Measurements from ENCODE around the gene ACAP2.
"Not testable (repeated sequence)": the region's sequence is repeated elsewhere in the genome, so short reads cannot be mapped to it uniquely, and the experiment has no call there.

Gene ACAP2

DNA sequence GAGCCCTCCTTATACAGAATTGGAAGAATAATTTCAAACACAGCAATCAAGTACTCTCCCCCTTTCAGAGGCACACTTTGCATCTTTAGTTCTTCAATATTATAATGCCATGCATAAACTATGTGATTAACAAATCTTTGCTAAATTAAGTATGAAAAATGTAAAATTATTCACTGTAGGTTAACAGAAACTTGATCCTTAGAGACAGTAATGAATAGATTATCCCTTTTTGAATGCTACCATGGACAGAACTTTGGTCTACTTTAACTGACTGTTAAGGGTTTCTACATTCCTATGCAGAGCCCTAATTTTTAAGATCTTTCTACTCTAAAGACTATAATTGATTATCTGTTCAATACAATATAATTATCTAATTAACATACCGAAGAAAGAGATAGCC, 146.2 kb downstream of the ACAP2 start:
- in situ Hi-C loops (cut with MboI; ENCODE audit: low sequenced_read_pairs) = no loop called here

DNA sequence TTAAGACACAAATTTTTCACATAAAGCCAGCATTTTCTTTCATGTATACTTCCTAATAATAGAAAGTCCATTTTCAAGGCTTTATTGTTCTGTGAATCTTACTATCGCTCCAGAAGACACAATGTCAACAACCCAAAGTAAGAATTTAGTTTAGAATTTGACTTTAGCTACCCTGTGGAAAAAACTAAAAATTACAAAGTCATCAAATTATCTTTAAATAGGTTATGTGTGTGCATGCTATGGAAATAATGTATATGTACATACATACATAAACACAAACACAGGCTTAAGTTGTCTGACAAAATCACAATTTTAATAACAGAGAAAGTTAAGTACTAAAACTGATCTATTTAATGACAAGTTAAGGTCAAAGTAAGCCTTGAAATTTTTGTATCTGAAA, 151.7 kb downstream of the ACAP2 start:
- in situ Hi-C loops (cut with MboI; ENCODE audit: low sequenced_read_pairs) = no loop called here

DNA sequence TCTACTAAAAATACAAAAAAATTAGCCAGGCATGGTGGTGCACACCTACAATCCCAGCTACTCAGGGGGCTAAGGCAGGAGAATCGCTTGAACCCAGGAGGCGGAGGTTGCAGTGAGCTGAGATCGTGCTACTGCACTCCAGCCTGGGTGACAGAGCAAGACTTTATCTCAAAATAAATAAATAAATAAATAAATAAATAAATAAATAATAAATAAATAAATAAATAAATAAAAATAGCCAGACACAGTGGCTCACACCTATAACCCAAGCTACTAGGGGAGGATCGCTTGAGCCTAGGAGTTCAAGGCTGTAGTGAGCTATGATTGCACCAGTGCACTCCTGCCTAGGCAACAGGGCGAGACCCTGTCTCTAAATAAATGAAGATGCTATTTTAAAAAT, 152.2 kb downstream of the ACAP2 start:
- in situ Hi-C loops (cut with MboI; ENCODE audit: low sequenced_read_pairs) = not testable (repeated sequence)

DNA sequence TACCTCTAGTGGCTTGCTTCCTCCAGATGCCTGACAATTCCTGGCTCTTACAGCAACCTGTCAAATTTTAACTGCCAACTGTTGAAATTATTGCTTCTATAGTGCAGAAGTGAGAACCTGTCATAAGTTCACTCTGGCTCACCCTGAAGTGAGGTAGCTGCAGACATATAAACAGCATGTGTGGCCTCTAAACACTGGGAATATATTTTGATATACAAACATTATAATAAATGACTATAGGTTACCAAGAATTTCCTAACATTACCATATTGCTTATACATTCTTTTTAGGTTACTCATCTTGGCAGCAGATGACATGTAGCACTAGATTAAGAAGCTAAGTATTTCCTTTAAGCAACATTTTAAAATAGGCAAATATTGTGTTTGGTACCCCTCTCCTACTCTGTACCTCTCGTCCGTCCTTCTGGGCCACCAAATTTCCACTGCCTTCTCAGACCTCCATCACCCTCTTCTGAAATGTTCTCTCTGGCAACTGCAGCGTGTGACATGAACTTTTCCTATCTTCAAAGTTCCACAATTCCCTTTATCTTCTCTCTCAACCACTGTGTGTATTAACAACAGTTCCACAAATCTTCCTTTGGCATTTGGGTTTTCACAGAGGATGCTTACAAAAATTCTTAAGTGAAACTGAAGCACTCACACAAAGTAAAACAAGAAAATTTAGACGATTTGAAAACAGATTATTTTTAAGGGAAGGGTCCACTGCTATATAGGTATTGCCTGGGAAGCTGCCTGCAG, 156.5 kb downstream of the ACAP2 start:
- in situ Hi-C loops (cut with MboI; ENCODE audit: low sequenced_read_pairs) = no loop called here

DNA sequence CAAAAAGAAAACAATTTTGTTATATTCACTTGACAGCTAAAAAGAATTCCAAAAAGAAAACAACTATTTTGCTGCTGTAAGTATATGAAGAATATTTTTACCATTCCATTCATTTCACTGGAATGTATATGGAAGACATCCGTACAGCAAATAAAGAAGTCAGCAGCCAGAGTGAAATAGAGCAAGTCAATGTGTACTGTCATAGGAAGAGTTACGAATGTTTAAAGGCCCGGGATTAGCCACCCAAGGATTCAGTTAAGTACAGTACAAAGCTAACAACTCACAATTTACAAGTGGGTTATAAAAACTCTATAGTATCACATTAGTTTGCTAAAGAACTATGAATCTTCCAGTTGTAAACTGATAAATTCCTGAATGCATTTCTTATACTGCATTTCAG, 157.4 kb downstream of the ACAP2 start:
- in situ Hi-C loops (cut with MboI; ENCODE audit: low sequenced_read_pairs) = no loop called here

DNA sequence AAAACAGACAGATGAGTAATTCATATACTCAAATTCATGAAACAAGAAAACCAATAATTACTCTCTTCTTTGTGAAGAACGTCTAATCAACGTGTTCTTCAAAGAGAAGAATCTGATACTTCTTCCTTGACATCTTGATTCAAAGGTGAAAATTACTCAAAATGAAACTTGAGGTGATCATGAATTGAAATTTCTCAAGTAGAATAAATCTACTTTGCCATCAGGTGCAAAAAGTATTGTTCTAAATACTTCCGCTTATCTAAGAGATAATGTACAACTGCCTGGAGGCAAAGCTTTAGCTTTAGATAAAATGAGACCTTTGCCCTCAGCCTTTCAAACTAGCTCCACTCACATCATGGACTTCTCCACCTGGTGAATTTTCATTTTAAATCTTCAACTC, 158.0 kb downstream of the ACAP2 start:
- in situ Hi-C loops (cut with MboI; ENCODE audit: low sequenced_read_pairs) = no loop called here

DNA sequence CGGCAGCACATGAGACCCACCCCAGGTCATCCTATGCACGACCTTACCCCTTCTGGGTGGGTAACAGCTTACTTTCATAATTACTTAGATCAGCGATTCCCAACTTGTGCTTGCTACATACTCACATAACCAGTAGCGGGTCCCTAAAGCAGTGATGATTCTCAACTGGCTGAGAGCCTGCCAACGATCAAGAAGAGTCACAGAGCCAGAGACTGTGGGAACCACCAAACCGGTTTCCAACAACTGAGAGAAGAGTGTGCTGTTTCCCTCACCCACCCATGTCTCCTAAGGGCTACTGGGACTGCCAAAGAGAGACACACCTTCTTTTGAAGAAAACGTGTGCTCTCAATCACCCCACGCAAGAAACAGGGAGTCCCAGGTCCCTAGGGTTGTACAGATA, 159.9 kb downstream of the ACAP2 start:
- in situ Hi-C loops (cut with MboI; ENCODE audit: low sequenced_read_pairs) = no loop called here

DNA sequence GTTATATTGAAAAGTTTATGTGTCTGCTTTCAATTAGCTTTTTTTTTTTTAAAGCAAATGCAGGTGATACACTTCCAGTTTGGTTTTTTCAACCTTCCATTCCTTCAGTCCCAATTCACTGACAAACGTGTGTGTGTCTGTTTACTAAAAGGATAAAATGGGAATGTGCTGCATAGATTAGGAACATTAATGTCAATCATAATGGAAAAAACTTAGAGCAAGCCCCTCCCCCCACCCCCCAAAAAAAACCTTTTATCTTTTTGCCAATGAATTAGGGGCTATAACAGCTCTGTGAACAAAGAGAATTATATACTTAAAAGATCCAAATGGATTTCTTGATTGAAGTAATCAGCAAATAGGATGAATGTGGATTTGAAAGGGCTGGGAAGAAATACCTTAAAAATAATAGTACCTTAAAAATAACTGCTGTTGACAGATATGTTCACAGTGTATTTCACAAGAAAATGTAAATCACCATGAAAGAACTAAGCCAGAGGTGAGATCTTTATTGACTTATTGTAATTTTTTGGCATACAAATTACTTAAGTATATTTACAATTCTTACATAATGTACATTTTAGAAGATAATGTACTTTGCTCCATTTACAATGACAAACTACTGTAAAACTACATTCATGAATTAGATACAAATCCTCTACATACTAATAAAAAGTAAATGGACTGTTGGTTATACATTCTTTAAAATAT, 168.4 kb downstream of the ACAP2 start:
- in situ Hi-C loops (cut with MboI; ENCODE audit: low sequenced_read_pairs) = loop anchor here (10.0 to 25.0 kb wide), 2 partner anchors 250 to 937 kb away; no protein-coding TSS in a partner anchor

DNA sequence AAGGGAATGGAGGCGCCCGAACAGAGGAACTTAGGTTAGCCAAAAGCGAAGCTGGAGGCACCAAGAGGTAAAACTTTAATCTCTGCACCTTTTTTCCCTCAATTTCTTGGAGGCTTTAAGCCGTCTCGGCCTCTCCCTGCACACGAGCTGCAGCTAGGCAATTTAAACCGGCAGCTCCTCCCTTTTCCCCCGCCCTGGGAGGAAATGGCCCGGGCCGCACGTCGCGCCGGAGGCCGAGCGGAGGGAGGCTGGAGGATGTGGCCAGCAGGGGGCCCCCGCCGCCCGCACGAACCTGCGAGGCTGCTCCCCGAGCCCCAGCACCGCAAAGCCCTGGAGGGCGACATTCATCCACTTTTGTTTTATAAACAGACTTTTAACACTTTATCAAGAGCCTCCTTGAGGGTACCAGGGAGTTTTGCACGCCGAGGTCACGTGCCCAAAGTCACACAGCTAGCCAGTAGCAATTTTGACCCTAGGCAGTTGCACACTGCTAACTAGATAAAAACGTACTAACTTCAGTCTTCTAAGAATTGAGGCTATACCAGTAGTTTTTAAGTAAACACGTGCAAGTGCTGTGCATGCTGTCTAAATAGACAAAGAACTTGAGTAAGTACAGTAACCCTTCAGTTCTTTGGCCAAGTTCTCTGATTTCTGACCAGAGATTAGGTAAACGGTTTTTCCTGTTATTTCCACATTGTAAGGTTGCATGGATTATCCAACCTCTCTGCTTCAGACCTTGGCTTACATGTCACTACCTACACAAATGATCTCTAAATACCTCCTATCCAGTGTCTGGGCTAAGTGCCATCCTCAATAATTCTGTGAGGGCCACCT, 171.2 kb downstream of the ACAP2 start:
- in situ Hi-C loops (cut with MboI; ENCODE audit: low sequenced_read_pairs) = loop anchor here (10.0 to 25.0 kb wide), 2 partner anchors 253 to 934 kb away; no protein-coding TSS in a partner anchor

DNA sequence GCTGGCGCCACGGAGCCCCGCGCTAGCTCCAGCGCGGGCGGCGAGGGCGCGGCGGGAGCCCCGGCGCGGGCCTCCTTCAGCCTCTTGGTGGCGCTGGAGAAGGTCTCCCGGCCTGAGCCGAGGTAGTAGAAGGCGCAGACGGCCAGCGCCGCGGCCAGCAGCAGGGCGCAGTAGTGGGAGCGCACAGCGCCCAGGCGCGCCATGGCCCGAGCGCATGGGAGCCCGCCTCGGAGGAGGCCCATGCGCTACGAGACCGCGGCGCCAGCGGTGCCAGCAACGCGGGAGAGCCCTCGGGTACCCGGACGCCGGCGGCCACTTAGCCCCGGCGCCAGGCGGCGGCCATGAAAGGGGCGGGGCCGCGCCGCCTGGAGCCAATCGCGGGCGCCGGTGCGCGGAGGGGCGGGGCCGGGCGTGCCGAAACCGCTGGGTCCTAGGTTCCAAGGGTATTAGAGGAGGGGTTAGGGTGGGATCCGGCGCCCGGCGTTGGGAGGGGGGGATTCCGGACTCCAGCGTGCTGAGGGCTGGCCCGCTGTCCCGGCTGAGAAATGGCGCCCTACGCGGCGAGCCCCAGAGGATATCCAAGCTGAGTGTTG, 171.9 kb downstream of the ACAP2 start, which contains the start of gene XXYLT1:
Gene XXYLT1 (minus strand): TSS at position 343 of the 593 bp plus-strand sequence. CDS start 101 bp downstream, at position 242.
- in situ Hi-C loops (cut with MboI; ENCODE audit: low sequenced_read_pairs) = loop anchor here (10.0 to 25.0 kb wide), 2 partner anchors 254 to 934 kb away; no protein-coding TSS in a partner anchor

DNA sequence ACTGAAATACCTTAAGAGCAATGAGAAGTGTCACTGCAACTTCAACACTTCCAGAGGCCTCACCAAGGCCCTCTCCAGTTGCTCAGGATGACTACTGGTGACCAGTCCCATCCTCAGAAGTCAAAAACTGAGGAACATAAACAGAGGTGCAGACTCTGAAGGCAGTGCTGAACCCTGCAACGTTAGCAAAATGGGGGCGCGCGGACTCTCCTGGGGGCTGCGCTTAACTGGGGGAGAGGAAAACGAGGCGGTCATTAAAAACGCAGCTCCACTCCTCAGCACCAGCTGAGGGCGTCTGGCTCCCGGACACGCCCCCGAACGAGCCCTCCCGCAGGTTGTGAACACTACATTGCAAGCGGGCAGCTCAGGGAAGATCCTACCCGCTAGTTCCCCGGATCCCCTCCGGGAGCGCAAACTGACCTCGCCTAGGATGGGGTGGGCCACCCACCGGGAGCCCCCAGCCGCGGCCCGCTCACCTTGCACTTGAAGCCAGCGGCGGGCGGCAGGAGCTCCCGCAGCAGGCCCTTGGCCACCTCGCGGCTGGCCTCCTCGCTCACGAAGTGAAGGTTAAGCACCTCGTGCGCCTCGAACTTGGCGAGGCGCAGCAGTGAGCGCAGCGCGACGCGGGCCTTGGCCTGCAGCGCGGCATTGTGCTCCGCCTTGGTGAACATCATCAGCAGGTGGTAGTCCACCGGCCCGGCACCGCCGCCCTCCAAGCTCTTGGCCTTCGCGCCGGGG, 172.6 kb downstream of the ACAP2 start:
- in situ Hi-C loops (cut with MboI; ENCODE audit: low sequenced_read_pairs) = loop anchor here (10.0 to 25.0 kb wide), 2 partner anchors 255 to 933 kb away; no protein-coding TSS in a partner anchor

DNA sequence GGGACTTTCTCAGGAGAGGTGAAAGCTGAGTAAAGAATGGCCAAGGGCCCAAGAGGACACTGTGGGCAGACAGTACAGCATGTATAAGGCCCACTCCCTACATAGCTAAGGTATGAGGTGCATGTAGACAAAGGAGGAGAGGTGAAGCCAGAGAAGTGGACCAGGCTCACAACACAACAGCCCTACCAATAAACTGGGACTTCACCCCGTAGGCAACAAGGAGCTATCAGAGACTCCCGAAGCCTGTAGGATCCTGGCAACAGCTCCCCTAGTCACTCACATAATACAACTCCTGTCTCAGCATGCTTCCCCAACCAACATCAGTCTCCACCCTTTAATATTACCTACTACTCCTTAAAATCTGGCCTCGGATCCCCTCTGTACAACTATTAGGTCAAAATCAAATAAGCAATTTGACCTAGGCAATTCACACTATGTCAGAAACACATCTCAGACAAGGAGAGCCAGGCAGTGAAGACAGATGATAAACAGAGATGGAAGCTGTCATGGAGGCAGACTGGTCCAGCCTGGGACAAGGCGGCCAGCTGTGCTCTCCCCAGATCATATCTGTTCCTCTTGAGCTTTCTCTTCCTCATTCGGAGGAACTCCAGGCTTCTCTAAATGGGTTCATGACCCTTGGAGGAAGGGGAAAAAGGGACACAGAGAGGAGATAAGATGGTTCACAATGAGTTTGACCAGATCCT, 173.3 kb downstream of the ACAP2 start:
- in situ Hi-C loops (cut with MboI; ENCODE audit: low sequenced_read_pairs) = loop anchor here (5.0 to 25.0 kb wide), 3 partner anchors 255 to 932 kb away; partner anchors contain the start of gene LSG1

DNA sequence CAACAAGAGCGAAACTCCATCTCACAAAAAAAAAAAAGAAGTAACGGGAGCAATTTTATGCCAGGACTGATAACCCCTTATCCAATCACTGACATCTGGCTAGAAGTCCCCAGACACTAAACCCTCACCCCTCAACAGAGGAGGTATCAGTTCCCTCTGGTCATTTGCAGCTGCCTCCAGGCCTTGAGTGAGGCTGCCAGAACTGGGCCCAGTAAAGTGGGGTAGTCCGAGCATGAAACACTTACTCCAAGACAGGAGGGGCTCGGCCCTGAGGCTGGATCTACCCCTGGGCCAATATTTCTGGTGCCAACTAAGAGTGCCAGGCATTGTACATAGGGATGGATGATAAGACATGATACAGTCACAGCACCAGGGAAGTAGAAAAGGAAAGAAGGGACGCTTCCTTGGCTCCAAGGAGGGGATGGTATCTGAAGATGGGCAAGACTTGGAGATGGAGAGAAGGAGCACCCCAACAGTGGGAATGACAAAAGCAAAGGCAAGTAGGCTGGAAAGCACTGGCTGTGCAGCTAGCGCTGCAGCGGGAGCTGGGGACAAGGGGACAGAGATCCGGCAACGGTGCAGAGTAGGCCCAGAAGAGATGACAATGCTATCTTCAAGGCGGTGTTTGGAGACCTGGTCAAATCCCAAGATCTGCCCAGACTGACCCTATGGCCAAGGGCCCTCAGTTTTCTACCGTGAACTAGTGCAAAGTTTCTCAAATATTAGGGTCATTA, 174.1 kb downstream of the ACAP2 start:
- in situ Hi-C loops (cut with MboI; ENCODE audit: low sequenced_read_pairs) = loop anchor here (5.0 to 25.0 kb wide), 2 partner anchors 596 to 931 kb away; partner anchors contain the start of gene LSG1

DNA sequence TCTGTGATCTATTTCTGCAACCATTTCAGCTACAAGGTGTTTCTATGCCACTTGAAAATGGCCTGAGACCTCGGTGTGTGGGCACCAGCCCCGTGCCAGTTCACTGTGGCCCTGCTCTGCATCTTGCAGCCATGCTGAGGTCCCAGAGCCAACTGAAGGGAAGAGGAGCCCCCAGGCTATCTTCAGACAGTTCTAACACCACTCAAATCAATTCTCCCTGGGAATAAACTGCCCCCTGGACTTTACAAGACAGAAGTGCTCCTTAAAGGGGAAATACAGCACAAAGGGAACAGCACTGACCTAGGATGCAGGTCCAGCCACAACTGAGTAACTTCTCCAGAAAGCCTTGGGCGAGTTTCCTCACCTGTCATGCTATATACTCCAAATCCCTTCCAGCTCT, 175.7 kb downstream of the ACAP2 start:
- in situ Hi-C loops (cut with MboI; ENCODE audit: low sequenced_read_pairs) = loop anchor here (5.0 to 25.0 kb wide), 2 partner anchors 595 to 930 kb away; partner anchors contain the start of gene LSG1

DNA sequence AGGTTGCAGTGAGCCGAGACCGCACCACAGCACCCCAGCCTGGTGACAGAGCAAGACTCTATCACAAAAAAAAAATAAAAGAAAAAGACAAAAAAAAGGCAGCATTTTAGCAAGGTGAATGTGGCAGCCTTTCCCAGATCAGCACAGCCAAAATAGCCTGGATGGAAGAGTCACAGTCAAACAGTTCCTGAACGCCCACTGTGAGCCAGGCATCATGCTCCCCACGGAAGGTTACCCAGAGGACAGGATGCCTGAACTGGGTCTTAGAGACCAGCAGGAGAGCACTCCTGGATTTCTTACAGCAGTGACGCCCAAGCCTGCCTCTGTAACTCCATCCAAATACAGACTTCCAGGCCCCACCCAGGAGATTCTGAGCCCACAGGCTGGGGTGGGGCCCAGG, 176.4 kb downstream of the ACAP2 start:
- in situ Hi-C loops (cut with MboI; ENCODE audit: low sequenced_read_pairs) = loop anchor here (5.0 to 25.0 kb wide), 2 partner anchors 594 to 929 kb away; partner anchors contain the start of gene LSG1

DNA sequence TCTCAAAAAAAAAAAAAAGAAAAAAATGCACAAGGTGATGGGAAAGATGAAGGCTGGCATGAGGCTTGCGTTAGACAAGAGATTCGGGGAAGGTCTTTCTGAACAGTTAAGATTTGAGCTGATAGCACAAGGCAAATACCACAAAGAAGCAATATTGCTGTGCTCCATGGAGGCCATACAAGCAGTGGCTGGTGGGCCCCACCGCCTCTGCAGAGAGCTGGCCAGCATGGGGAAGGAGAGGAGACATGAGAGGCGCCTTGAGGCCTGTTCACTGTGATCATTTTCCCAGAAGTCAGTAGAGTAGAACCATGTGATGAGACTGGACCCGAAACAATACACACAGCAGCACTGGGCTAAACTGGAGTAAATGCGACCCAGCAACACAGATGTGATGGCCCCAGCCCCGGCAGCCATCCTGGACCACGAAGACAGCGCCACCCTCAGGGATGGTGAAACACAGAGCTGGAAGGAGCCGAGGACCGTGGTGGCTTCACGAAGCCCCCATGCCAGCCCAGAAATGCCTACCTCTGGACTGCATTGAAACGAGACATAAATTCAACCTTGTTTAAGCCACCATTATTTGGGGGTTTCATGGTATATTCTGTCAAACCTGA, 177.3 kb downstream of the ACAP2 start:
- in situ Hi-C loops (cut with MboI; ENCODE audit: low sequenced_read_pairs) = loop anchor here (5.0 to 25.0 kb wide), 2 partner anchors 593 to 928 kb away; partner anchors contain the start of gene LSG1

DNA sequence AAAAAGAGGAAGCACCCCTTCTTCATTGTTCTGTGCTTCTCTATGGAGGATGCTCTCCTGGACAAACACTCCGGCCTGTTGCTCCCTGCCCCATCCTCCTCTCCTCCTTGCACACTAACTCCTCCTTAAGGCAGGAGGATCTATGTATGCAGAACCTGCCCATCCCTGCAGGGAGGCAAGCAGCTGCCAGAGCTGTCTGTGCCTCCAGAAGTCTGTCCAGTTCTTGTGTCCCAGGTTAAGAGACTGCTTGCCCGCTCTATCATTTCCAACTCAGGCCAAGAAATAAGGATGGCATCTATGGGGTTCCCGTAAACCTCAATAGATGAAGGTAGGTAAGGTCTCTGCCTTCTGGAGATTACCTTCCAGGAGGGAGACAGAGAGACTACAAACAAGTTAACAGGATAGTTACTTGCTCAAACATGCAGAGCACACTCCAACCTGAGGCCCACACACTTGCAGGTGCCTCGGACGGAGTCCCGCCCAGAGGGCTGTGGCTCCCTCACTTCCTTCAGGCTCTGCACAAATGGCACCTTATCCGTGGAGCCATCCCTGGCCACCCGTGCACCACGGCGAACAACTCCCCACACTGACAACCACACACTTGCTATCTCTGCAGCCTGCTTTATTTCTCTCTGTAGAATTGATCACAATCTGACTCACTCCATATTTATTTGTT, 178.8 kb downstream of the ACAP2 start:
- in situ Hi-C loops (cut with MboI; ENCODE audit: low sequenced_read_pairs) = loop anchor here (25.0 kb wide), 1 partner anchor 927 kb away; no protein-coding TSS in a partner anchor

Measured in HL-60/S4 (cell line).